ENCODE results near the gene PCTP.

PCTP gene

DNA sequence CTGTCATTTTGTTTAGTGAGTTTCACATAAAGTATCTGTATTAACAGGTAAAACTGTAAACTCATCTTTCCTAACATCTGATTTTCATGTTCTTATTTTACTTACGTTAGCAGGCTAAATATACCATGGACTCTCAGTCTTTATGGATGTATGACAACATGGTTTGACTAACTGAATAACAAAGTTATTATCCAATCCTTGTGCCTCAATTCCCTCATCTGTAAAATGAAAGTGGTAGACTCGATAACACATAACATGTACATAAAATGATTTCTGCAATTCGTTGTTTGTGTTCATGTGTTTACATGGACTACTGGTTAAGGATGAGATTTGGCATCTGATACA, 9.5 kb upstream of the PCTP start:
- DNase-seq (ENCODE audit: low read depth), result no peak
- no peak overlapping the region for H3K4me3 ChIP-seq (ENCODE audit: low read depth, low read length)
- in situ Hi-C loops (cut with HindIII; ENCODE audit: low sequenced_read_pairs), result no loop called here
- TF ChIP-seq, protein P1, sequence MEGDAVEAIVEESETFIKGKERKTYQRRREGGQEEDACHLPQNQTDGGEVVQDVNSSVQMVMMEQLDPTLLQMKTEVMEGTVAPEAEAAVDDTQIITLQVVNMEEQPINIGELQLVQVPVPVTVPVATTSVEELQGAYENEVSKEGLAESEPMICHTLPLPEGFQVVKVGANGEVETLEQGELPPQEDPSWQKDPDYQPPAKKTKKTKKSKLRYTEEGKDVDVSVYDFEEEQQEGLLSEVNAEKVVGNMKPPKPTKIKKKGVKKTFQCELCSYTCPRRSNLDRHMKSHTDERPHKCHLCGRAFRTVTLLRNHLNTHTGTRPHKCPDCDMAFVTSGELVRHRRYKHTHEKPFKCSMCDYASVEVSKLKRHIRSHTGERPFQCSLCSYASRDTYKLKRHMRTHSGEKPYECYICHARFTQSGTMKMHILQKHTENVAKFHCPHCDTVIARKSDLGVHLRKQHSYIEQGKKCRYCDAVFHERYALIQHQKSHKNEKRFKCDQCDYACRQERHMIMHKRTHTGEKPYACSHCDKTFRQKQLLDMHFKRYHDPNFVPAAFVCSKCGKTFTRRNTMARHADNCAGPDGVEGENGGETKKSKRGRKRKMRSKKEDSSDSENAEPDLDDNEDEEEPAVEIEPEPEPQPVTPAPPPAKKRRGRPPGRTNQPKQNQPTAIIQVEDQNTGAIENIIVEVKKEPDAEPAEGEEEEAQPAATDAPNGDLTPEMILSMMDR (IDR thresholded peaks at IDR 0.05; ENCODE audit: low read depth, low read length, missing control alignments), result no peak

DNA sequence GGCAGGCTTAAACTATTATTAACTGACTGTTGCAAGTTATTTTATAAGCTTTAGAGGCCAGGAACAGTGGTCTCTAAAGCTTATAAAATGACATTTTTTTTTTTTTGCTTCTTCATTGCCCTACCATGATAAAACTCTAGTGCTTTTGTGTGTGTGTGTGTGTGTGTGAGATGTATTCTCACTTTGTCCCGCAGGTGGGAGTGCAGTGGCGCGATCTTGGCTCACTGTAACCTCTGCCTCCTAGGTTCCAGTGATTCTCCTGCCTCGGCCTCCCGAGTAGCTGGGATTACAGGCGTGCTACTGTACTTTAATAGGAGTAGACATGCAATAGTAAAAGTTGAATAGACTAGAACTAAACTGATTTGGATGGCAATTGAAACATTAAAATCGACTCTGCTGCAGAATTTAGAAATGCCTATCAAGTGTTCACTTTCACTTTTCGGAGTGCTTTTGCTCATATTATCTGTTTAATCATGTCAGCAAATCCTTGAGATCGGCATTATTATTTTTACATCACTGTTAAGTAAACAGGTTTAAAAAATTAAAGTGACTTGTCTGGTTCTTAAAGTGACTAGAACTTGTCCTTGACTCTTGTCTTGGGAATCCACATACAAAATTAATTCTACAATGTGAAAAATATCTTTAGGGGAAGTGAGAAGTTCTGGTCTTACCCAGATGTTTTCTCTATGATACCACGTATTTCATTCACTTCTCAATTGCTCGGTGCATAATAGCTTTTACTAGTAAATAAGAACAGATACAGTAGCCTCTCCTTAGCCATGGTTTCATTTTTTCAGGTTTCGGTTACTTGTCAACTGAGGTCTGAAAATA, 8.4 kb upstream of the PCTP start:
- DNase-seq (ENCODE audit: low read depth), result no peak
- TF ChIP-seq, protein P1 (IDR thresholded peaks at IDR 0.05; ENCODE audit: low read depth, low read length, missing control alignments), result no peak
- in situ Hi-C loops (cut with HindIII; ENCODE audit: low sequenced_read_pairs), result no loop called here
- H3K4me3 ChIP-seq (ENCODE audit: low read depth, low read length), result no peak overlapping the region

DNA sequence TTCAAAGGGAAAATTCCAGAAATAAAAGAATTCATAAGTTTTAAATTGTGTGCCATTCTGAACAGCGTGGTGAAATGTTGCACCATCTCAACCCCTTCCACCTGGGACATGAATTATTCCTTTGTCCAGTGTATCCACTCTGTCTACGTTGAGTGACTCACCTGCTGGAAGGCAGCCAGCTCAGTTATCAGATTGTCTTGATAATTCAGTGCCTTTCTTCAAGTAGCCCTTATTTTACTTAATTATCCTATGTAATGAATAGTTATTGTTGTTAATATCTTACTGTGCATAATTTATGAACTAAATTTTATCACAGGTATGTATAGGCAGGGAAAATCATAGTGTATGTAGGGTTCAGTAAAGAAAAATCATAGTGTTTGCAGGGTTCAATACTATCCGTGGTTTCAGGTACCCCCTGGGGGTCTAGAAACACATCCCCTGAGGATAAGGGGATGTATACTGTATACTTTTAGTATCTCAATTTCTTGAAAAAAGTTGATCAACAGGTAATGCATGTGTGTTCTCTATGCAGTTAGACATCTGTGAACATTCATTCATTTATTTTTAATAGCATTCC, 7.7 kb upstream of the PCTP start:
- TF ChIP-seq, protein P1 (IDR thresholded peaks at IDR 0.05; ENCODE audit: low read depth, low read length, missing control alignments), result no peak
- no peak for DNase-seq (ENCODE audit: low read depth)
- no peak overlapping the region for H3K4me3 ChIP-seq (ENCODE audit: low read depth, low read length)
- in situ Hi-C loops (cut with HindIII; ENCODE audit: low sequenced_read_pairs), result no loop called here

DNA sequence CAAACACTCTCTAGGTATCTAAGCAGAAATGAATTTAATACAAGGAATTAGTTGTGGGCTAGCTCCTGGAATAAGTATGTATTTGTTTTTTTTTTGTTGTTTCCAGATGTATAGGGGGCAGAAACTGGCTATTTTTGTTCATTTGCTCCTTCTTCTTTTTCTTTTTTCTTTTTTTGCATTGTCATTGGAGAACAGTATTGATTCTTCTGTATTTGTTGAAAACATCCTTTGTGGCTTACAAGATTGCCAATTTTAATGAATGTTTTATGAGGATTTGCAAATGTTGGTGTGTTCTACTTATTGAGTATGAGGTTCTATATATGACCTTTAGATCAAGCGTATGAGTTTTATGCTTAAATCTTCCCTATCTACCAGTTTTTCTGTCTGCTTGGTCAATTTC, 5.6 kb upstream of the PCTP start:
- TF ChIP-seq, protein P1 (IDR thresholded peaks at IDR 0.05; ENCODE audit: low read depth, low read length, missing control alignments), result no peak

DNA sequence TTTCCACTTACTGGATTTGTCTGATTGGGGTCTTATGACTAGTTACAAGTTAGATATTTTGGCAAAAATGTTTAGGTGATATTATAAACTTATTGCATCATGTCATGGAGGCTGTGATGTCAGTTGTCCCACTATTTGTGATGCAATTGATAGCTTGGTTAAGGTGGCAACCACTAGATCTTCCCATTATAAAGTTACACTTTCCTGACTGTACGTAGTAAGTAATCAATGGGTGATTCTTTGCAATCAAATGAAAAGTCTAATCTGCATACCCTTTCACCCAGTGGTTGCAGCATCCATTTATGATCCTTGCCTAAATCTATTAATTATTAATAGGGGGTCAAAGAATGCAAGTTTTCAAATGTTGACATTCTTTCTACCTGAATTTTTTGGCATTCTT, 4.4 kb upstream of the PCTP start:
- H3K4me3 ChIP-seq (ENCODE audit: low read depth, low read length), result no peak overlapping the region
- TF ChIP-seq, protein P1 (IDR thresholded peaks at IDR 0.05; ENCODE audit: low read depth, low read length, missing control alignments), result no peak
- DNase-seq (ENCODE audit: low read depth), result no peak
- in situ Hi-C loops (cut with HindIII; ENCODE audit: low sequenced_read_pairs), result no loop called here

More for the DNA sequence above, 5.6 kb upstream of the PCTP start:
- H3K4me3 ChIP-seq (ENCODE audit: low read depth, low read length), result no peak overlapping the region
- no peak for DNase-seq (ENCODE audit: low read depth)
- in situ Hi-C loops (cut with HindIII; ENCODE audit: low sequenced_read_pairs), result no loop called here

DNA sequence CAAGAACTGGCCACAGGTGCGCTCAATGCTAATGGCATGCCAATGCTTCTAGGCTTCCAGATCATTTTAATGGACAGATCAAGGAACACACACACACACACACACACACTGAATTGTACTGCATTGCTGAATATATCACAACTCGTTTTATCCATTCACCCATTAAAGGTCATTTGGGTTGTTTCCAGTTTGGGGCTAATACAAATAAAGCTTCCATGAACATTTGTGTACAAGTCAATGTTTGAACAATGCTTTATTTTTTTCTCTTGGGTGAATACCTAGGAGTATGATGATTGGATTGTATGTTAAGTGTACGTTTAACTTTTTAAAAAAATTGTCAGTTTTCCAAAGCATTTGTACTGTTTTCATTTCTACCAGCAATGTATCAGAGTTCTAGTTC, 3.6 kb upstream of the PCTP start:
- H3K4me3 ChIP-seq (ENCODE audit: low read depth, low read length), result no peak overlapping the region
- TF ChIP-seq, protein P1 (IDR thresholded peaks at IDR 0.05; ENCODE audit: low read depth, low read length, missing control alignments), result no peak
- in situ Hi-C loops (cut with HindIII; ENCODE audit: low sequenced_read_pairs), result no loop called here
- DNase-seq (ENCODE audit: low read depth), result no peak

Measured in astrocyte of the cerebellum (primary cell).